SK-N-SH (cell line): Measurements from ENCODE around the gene S100A10. TPM values are rescaled to one million over a fixed set of nuclear protein-coding genes. Genes with fewer than 3 reads are reported as not detected.

Source experiments
- CTCF ChIA-PET: fragments of 300-600, 350-600 bp; formaldehyde crosslinking; extraction: SDS; loops from one replicate; lab custom pipeline; 2021; lab: Yijun Ruan, JAX
- POLR2A ChIA-PET: fragments of 350-600 bp; sonication (Branson Sonifier 250); formaldehyde crosslinking; extraction: SDS; loops from one replicate; lab custom pipeline; 2020; ENCODE audit warnings: antibody characterized with exemption, inconsistent platforms; lab: Yijun Ruan, JAX
- DNase-seq: peaks from one replicate; pipeline ENCODE4 v3.0.0; 2012
- H2AFZ ChIP-seq: fragments of 200-600 bp; sonication (generic); 2 replicates; pipeline ENCODE4 v1.8.1; 2016; ENCODE audit warnings: antibody characterized with exemption, mild to moderate bottlenecking, low read depth
- H3F3A ChIP-seq: fragments of 200-600 bp; sonication (generic); replicated peaks from 2 replicates; pipeline ENCODE3; 2016; ENCODE audit warnings: antibody characterized with exemption, mild to moderate bottlenecking; ENCODE audit not compliant: insufficient read depth
- H3K27ac ChIP-seq, 2 experiments: fragments of 200-500 bp in 1 of 2; fragments of 200-600 bp in 1 of 2; sonication (Bioruptor generic) in 1 of 2; sonication (generic), shearing (Covaris generic) in 1 of 2; 2 replicates each; pipeline versions ENCODE4 v1.5.1 to v1.6.1; 2014 to 2016; ENCODE audit warnings: low read depth in 2 of 2, inconsistent platforms in 1 of 2, low read length in 1 of 2, mild to moderate bottlenecking in 1 of 2, mixed read lengths in 1 of 2
- H3K27me3 ChIP-seq: fragments of 200-600 bp; sonication (generic), shearing (Covaris generic); 2 replicates; pipeline ENCODE4 v1.6.1; 2016; ENCODE audit warnings: mixed run types; ENCODE audit not compliant: insufficient read depth
- H3K36me3 ChIP-seq, 2 experiments: fragments of 200-500 bp in 1 of 2; fragments of 200-600 bp in 1 of 2; sonication (Bioruptor generic) in 1 of 2; sonication (generic) in 1 of 2; replicated peaks in 1 of 2; 2 replicates each; pipeline versions ENCODE3 to v1.5.1; 2014 to 2016; ENCODE audit warnings: low read length in 1 of 2, mild to moderate bottlenecking in 1 of 2; ENCODE audit not compliant: insufficient read depth in 2 of 2, control insufficient read depth in 1 of 2
- H3K4me1 ChIP-seq, 2 experiments: fragments of 200-500 bp in 1 of 2; fragments of 200-600 bp in 1 of 2; sonication (Bioruptor generic) in 1 of 2; sonication (generic), shearing (Covaris generic) in 1 of 2; 2 replicates each; pipeline versions ENCODE4 v1.5.1 to v1.6.1; 2014 to 2016; ENCODE audit warnings: low read depth in 1 of 2, low read length in 1 of 2, mixed run types in 1 of 2; ENCODE audit not compliant: insufficient read depth in 2 of 2, control insufficient read depth in 1 of 2
- H3K4me2 ChIP-seq: fragments of 200-600 bp; sonication (generic), shearing (Covaris generic); 2 replicates; pipeline ENCODE4 v1.6.1; 2017; ENCODE audit warnings: mixed run types
- H3K4me3 ChIP-seq, 2 experiments: fragments of 200-500 bp in 1 of 2; fragments of 200-600 bp in 1 of 2; sonication (Bioruptor generic) in 1 of 2; sonication (generic), shearing (Covaris generic) in 1 of 2; 2 replicates each; pipeline versions ENCODE4 v1.5.1 to v1.8.1; 2014 to 2016; ENCODE audit warnings: low read depth in 2 of 2, inconsistent platforms in 1 of 2, low read length in 1 of 2, mild to moderate bottlenecking in 1 of 2, mixed read lengths in 1 of 2, moderate library complexity in 1 of 2
- H3K79me2 ChIP-seq: fragments of 200-600 bp; sonication (generic); 2 replicates; pipeline ENCODE4 v1.8.1; 2017; ENCODE audit warnings: mild to moderate bottlenecking; ENCODE audit not compliant: insufficient read depth
- H3K9ac ChIP-seq: fragments of 200-600 bp; sonication (generic); 2 replicates; pipeline ENCODE4 v1.6.1; 2017; ENCODE audit warnings: mixed run types
- H3K9me2 ChIP-seq: fragments of 200-600 bp; sonication (generic); 2 replicates; pipeline ENCODE4 v1.6.1; 2017; ENCODE audit warnings: mixed run types
- H3K9me3 ChIP-seq: fragments of 200-600 bp; sonication (generic); 2 replicates; pipeline ENCODE4 v1.6.1; 2017; ENCODE audit warnings: mixed run types, mild to moderate bottlenecking, moderate library complexity
- H4K20me1 ChIP-seq: fragments of 200-600 bp; sonication (generic); 2 replicates; pipeline ENCODE4 v1.6.1; 2017; ENCODE audit warnings: mild to moderate bottlenecking, mixed run types; ENCODE audit not compliant: insufficient read depth
- CHD2 ChIP-seq: fragments of 150-350 bp; IDR thresholded peaks from 2 replicates; pipeline ENCODE4 v1.6.1; 2018; ENCODE audit warnings: low read length; ENCODE audit not compliant: partially characterized antibody
- ELF1 ChIP-seq: IDR thresholded peaks from 2 replicates; pipeline ENCODE4 v1.4.0; 2012
- EP300 ChIP-seq, 2 experiments: IDR thresholded peaks; 2 replicates each; pipeline versions ENCODE4 v1.4.0 to v1.6.1; 2012; ENCODE audit warnings: borderline replicate concordance in 1 of 2, low read depth in 1 of 2, low read length in 1 of 2
- FOXM1 ChIP-seq: IDR thresholded peaks from 2 replicates; pipeline ENCODE4 v1.4.0; 2012; ENCODE audit warnings: low read depth, mild to moderate bottlenecking
- GABPA ChIP-seq: IDR thresholded peaks from 2 replicates; pipeline ENCODE4 v1.4.0; 2012; ENCODE audit warnings: low read depth, mild to moderate bottlenecking
- MEF2A ChIP-seq: IDR thresholded peaks from 2 replicates; pipeline ENCODE4 v1.4.0; 2012; ENCODE audit warnings: low read depth, borderline replicate concordance
- NRF1 ChIP-seq: IDR thresholded peaks from 2 replicates; pipeline ENCODE4 v1.6.1; 2012; ENCODE audit warnings: low read depth, mild to moderate bottlenecking, low read length
- POLR2AphosphoS5 ChIP-seq: IDR thresholded peaks from 2 replicates; pipeline ENCODE4 v1.6.1; 2012; ENCODE audit warnings: low read depth, low read length
- RFX5 ChIP-seq: IDR thresholded peaks from 2 replicates; pipeline ENCODE4 v1.6.1; 2012; ENCODE audit warnings: mild to moderate bottlenecking, improper control_type of control experiment, low read length
- SIN3A ChIP-seq: IDR thresholded peaks from 2 replicates; pipeline ENCODE4 v1.6.1; 2012; ENCODE audit warnings: low read depth, mild to moderate bottlenecking, low read length, moderate library complexity, borderline replicate concordance
- TCF12 ChIP-seq: IDR thresholded peaks from 2 replicates; pipeline ENCODE4 v1.4.0; 2012
- TEAD4 ChIP-seq: IDR thresholded peaks from 2 replicates; pipeline ENCODE4 v1.4.0; 2012; ENCODE audit warnings: mild to moderate bottlenecking, borderline replicate concordance; ENCODE audit not compliant: insufficient read depth
- YY1 ChIP-seq: IDR thresholded peaks from 2 replicates; pipeline ENCODE4 v1.4.0; 2012; ENCODE audit warnings: low read depth, mild to moderate bottlenecking
- WGBS: methylation state at CpG from one replicate; pipeline ENCODE4 v1.1.6; 2017; ENCODE audit warnings: low lambda C conversion rate; 5-methylcytosine and 5-hydroxymethylcytosine counted together
- polyA plus RNA-seq, 3 experiments: library from polyadenylated mRNA; depleted of rRNA; stranded (reverse); fragments of >200 nt; gene quantifications; 2 replicates each; pipeline ENCODE4 v1.2.3, GENCODE V29; 2012
- TF ChIP-seq, protein P1 (sequence below): IDR thresholded peaks from 2 replicates; pipeline ENCODE4 v1.6.1; 2012; ENCODE audit warnings: mild to moderate bottlenecking, low read depth, low read length, moderate library complexity
- TF ChIP-seq, protein P2 (sequence below): fragments of 200-600 bp; sonication (generic); IDR thresholded peaks from 2 replicates; pipeline ENCODE4 v1.6.1; 2017; ENCODE audit warnings: antibody characterized with exemption, mild to moderate bottlenecking, moderate library complexity
- TF ChIP-seq, protein P3 (sequence below): IDR thresholded peaks from 2 replicates; pipeline ENCODE4 v1.4.0; 2012; ENCODE audit warnings: low read depth, borderline replicate concordance
- TF ChIP-seq, protein P4 (sequence below): IDR thresholded peaks from 2 replicates; pipeline ENCODE4 v1.4.0; 2012; ENCODE audit warnings: low read depth, borderline replicate concordance

Gene S100A10
- polyA plus RNA-seq, 1 of the 3 experiments (the other 2 are of a cell fraction) = 161 TPM

DNA sequence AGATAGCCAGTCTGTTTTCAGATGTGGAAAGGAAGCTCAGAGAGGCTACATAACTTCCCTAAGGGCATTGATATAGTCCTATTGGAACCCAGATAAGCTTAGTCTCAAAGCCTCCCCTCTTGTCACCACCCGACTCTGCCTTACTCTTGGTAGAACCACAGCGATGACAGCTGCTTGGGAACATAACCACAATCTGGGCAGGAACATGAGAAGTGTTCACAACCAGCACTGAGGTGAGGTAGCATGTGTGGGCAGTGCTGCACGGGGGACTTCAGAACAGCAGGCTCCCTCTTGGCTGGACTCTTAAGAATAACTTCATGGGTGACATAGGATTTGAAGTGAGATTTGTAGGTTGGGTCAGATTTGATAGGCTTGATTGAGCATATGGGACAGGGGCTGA, 9.3 kb upstream of the S100A10 start:
- POLR2A ChIA-PET = no interaction called here
- no peak overlapping the region for H2AFZ ChIP-seq

DNA sequence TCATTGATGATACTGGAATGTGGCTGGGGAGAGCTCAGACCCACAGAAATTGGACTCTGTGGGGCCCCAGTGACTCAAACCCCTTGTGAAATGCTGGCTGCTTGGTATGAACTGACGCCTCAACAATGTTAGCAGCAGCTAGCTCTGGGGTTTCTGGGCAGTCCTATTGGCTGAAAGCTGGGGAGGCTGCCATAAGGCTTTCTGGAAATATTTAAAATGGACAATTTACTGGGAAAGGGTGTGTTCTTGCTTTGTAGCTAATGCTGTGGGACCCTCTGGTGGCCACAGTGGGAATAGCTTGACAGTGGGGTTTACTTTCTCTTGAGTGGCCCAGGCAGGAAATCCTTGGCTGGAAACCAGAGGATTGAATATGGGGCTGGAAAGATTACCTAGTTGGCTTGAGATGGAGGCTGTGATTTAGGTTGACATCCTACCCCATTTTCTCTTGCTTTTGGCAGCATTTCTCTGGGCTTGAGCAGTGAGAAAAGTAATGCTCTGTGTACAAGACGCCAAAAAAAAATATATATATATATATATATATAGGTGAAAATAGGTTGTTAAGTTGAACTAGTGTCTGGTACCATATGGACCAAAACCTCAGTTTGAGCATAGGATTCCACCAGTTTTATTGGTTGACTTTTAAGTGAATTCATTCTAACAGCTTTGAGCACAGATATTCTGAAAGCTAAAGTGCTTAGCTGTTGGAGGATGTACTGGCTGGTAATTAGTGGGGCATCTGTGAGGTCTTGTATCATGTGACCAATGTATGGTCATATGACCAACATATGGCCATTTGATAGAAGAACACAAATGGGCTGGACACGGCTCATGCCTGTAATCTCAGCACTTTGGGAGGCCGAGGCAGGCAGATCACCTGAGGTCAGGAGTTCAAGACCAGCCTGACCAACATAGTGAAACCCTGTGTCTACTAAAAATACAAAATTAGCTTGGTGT, 8.2 kb upstream of the S100A10 start:
- WGBS = 23% methylated on average over 4 of the region's 4 CpGs
- Histone ChIP-seq H4K20me1 (no peaks in the 10 kb centered on the region), H3K4me1 (no peaks in the 10 kb centered on the region), H3K4me2 (peak overlapping the region; percentile 6; the same call in 1 of the 2 replicates), H3K36me3 (no peaks in the 10 kb centered on the region), H3F3A (peaks cover 7% of the 10 kb centered on the region), H3K9ac (no peak overlapping the region), H3K27me3 (peaks cover 43% of the 10 kb centered on the region), H3K9me2 (no peaks in the 10 kb centered on the region), H3K79me2 (no peaks in the 10 kb centered on the region), H2AFZ (no peak overlapping the region; the same call in 1 of the 2 replicates), H3K4me3 (no peak overlapping the region; a peak in 1 of 4 replicates), H3K27ac (no peak overlapping the region), H3K9me3 (no peaks in the 10 kb centered on the region)
- CTCF ChIA-PET = interaction anchor here (0.6 to 8.2 kb wide), 40 partner anchors 8 to 701 kb away, joined by 3 to 172 read pairs (median 5); partner anchors contain the start of genes RIIAD1, S100A10, S100A11 and THEM4
- DNase-seq = peak; percentile 68
- POLR2A ChIA-PET = no interaction called here
- TF ChIP-seq, protein P1, sequence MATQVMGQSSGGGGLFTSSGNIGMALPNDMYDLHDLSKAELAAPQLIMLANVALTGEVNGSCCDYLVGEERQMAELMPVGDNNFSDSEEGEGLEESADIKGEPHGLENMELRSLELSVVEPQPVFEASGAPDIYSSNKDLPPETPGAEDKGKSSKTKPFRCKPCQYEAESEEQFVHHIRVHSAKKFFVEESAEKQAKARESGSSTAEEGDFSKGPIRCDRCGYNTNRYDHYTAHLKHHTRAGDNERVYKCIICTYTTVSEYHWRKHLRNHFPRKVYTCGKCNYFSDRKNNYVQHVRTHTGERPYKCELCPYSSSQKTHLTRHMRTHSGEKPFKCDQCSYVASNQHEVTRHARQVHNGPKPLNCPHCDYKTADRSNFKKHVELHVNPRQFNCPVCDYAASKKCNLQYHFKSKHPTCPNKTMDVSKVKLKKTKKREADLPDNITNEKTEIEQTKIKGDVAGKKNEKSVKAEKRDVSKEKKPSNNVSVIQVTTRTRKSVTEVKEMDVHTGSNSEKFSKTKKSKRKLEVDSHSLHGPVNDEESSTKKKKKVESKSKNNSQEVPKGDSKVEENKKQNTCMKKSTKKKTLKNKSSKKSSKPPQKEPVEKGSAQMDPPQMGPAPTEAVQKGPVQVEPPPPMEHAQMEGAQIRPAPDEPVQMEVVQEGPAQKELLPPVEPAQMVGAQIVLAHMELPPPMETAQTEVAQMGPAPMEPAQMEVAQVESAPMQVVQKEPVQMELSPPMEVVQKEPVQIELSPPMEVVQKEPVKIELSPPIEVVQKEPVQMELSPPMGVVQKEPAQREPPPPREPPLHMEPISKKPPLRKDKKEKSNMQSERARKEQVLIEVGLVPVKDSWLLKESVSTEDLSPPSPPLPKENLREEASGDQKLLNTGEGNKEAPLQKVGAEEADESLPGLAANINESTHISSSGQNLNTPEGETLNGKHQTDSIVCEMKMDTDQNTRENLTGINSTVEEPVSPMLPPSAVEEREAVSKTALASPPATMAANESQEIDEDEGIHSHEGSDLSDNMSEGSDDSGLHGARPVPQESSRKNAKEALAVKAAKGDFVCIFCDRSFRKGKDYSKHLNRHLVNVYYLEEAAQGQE = no peak
- TF ChIP-seq, protein P2, sequence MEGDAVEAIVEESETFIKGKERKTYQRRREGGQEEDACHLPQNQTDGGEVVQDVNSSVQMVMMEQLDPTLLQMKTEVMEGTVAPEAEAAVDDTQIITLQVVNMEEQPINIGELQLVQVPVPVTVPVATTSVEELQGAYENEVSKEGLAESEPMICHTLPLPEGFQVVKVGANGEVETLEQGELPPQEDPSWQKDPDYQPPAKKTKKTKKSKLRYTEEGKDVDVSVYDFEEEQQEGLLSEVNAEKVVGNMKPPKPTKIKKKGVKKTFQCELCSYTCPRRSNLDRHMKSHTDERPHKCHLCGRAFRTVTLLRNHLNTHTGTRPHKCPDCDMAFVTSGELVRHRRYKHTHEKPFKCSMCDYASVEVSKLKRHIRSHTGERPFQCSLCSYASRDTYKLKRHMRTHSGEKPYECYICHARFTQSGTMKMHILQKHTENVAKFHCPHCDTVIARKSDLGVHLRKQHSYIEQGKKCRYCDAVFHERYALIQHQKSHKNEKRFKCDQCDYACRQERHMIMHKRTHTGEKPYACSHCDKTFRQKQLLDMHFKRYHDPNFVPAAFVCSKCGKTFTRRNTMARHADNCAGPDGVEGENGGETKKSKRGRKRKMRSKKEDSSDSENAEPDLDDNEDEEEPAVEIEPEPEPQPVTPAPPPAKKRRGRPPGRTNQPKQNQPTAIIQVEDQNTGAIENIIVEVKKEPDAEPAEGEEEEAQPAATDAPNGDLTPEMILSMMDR = peak; percentile 92
- TF ChIP-seq, protein P3, sequence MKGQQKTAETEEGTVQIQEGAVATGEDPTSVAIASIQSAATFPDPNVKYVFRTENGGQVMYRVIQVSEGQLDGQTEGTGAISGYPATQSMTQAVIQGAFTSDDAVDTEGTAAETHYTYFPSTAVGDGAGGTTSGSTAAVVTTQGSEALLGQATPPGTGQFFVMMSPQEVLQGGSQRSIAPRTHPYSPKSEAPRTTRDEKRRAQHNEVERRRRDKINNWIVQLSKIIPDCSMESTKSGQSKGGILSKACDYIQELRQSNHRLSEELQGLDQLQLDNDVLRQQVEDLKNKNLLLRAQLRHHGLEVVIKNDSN = peak; percentile 8; the same call in 1 of the 2 replicates
- TF ChIP-seq MEF2A = no peak
- TF ChIP-seq, protein P4, sequence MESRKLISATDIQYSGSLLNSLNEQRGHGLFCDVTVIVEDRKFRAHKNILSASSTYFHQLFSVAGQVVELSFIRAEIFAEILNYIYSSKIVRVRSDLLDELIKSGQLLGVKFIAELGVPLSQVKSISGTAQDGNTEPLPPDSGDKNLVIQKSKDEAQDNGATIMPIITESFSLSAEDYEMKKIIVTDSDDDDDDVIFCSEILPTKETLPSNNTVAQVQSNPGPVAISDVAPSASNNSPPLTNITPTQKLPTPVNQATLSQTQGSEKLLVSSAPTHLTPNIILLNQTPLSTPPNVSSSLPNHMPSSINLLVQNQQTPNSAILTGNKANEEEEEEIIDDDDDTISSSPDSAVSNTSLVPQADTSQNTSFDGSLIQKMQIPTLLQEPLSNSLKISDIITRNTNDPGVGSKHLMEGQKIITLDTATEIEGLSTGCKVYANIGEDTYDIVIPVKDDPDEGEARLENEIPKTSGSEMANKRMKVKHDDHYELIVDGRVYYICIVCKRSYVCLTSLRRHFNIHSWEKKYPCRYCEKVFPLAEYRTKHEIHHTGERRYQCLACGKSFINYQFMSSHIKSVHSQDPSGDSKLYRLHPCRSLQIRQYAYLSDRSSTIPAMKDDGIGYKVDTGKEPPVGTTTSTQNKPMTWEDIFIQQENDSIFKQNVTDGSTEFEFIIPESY = no peak
- no peak for TF ChIP-seq TCF12
- TF ChIP-seq ELF1 = no peak
- no peak for TF ChIP-seq POLR2AphosphoS5

More for the DNA sequence above, 9.3 kb upstream of the S100A10 start:
- no peaks in the 10 kb centered on the region for H3K79me2 ChIP-seq
- H3K4me2 ChIP-seq = no peak overlapping the region
- CTCF ChIA-PET = interaction anchor here (1.0 to 8.2 kb wide), 10 partner anchors 11 to 158 kb away, joined by 3 to 172 read pairs (median 28); no protein-coding TSS in a partner anchor
- no peak overlapping the region for H3K27ac ChIP-seq
- no peaks in the 10 kb centered on the region for H3K9me3 ChIP-seq
- no peak for TF ChIP-seq FOXM1
- TF ChIP-seq CHD2 = no peak
- no peak for TF ChIP-seq RFX5
- TF ChIP-seq, protein P4 = no peak
- no peak for TF ChIP-seq SIN3A
- TF ChIP-seq TEAD4 = no peak
- TF ChIP-seq GABPA = no peak
- TF ChIP-seq NRF1 = no peak
- no peak for TF ChIP-seq EP300 (IDR thresholded peaks at IDR 0.05; ENCODE audit: borderline replicate concordance in 1 of 2, low read depth in 1 of 2, low read length in 1 of 2)
- TF ChIP-seq POLR2AphosphoS5 = no peak
- no peak for TF ChIP-seq YY1
- peaks cover 4% of the 10 kb centered on the region for H3F3A ChIP-seq
- H3K36me3 ChIP-seq = no peaks in the 10 kb centered on the region
- no peaks in the 10 kb centered on the region for H4K20me1 ChIP-seq
- H3K27me3 ChIP-seq = peaks cover 53% of the 10 kb centered on the region
- H3K9me2 ChIP-seq = no peaks in the 10 kb centered on the region
- no peak overlapping the region for H3K4me3 ChIP-seq
- WGBS = 3% methylated on average over 3 of the region's 3 CpGs
- H3K9ac ChIP-seq = no peak overlapping the region
- DNase-seq = no peak
- no peaks in the 10 kb centered on the region for H3K4me1 ChIP-seq
